Measurements from ENCODE around the gene LMTK3.

The LMTK3 gene

GRCh38 chr19:48445606-48446481, 65.8 kb downstream of the LMTK3 start, which contains the start of gene GRWD1:
Gene GRWD1, plus strand, starts transcription at chr19:48445983. Its CDS starts 23 bp downstream, at chr19:48446006.
- DNase-seq (ENCODE audit: low read depth, low spot score), result peak; percentile 89

DNA sequence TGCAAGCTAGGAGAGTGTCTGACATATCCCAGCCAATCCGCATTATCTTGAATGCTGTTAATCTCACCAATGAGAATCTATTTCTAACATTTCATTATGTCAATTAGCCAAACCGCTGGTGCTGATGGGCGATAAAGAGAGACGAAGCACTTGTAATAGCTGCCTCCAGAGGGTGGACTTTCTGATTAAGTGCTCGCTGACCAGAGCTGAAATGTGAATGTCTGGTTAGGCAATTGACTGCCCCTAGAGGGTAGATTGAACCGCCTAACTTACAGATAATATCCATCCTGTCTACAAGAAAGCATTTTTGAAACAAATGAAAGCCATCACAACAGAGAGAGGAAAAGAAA, 66.4 kb downstream of the LMTK3 start:
- DNase-seq (ENCODE audit: low read depth, low spot score), result peak; percentile 74

DNA sequence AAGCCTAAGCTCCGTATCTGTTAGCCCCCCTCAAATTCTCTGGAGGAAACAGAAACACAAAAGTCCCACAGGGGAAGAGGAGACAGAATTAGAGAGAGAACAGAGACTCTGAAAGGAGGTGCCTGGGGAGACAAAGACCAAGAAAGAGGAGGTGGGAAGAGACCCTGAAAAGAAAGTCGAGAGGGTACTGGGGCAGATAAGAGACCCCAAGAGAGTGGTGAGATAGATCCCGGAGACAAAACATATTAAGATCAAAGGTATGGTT, 66.8 kb downstream of the LMTK3 start:
- no peak for DNase-seq (ENCODE audit: low read depth, low spot score)

DNA sequence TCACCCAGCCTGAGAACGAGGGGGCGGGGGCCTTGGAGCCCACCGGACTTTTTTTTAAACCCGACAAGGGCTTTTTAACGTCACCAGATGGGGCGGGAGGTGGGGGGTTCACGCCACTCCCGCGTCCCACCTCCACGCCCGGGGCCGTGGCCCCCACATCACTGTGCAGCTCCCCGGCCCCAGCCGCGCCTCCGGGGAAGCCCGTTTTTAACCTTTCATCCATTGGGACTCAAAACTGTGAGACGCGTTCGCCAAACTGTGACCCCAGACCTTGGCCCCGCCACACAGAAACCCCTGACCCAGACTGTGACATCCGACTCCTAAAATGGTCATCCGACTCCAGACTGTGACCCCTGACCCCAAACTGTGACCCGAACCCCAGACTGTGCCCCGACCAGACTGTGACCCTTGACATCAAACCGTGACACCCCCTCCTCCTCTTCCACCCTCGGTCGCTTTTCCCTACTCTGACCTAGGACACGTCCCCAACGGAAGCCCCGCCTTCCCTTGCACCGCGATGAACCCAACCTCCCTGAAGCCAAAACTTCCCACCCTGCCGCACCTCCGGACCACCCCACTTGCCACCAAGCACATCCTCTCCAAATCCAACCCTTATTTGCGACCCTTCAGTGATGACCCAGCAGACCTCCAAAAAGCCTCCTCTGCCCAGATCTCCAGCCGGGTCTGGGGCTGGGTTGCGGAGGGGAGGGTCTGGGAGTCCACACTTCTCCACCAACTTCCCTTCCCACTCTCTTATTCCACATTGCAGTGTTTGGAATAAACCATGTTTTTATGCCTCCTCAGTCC, 67.3 kb downstream of the LMTK3 start:
- no peak for DNase-seq (ENCODE audit: low read depth, low spot score)

DNA sequence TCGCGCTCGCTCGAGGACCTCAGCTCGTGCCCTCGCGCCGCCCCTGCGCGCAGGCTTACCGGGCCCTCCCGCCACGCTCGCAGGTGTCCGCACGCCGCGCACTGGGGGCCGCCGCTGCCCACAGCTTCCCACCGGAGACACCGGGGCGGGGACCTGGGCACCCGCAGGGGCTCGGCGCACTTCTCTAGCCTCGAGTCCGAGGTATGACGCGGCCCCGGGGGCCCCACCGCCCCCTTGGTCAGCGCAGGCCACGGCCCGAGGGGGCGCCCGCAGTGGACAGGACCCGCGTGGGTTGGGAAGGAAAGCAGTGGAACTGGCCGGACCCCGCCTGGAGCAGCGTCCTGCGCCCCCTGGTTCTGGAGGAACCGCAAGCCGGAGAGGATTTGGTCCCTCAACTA, 67.9 kb downstream of the LMTK3 start:
- no peak for DNase-seq (ENCODE audit: low read depth, low spot score)

- DNase-seq (ENCODE audit: low read depth, low spot score), result no peak
Observed at GRCh38 chr19:48443256-48443655, 68.4 kb downstream of the LMTK3 start.

DNA sequence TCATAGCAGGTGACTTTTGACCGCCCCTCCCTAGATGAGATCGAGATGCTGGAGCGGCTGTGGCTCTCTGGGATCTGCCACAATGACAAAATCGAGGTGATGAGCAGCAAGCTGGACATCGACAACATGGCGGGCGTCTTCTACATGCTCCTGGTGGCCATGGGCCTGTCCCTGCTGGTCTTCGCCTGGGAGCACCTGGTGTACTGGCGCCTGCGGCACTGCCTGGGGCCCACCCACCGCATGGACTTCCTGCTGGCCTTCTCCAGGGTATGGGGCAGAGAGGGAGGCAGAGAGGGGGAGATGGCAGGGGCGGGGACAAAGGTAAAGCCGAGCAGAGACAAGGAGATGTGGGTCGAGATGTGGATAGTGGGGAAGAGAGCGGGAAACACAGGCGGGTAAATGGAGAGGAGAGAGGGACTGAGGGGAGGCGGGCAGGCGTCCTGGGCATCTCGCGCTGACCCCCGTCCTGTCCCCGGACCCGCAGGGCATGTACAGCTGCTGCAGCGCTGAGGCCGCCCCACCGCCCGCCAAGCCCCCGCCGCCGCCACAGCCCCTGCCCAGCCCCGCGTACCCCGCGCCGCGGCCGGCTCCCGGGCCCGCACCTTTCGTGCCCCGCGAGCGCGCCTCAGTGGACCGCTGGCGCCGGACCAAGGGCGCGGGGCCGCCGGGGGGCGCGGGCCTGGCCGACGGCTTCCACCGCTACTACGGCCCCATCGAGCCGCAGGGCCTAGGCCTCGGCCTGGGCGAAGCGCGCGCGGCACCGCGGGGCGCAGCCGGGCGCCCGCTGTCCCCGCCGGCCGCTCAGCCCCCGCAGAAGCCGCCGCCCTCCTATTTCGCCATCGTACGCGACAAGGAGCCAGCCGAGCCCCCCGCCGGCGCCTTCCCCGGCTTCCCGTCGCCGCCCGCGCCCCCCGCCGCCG, 69.3 kb downstream of the LMTK3 start:
- no peak for DNase-seq (ENCODE audit: low read depth, low spot score)

GRCh38 chr19:48441360-48442050, 70.1 kb downstream of the LMTK3 start:
- no peak for DNase-seq (ENCODE audit: low read depth, low spot score)

GRCh38 chr19:48436586-48436985, 75.0 kb downstream of the LMTK3 start:
- DNase-seq (ENCODE audit: low read depth, low spot score), result no peak
